Kidney epithelial cell (primary cell): ENCODE data around the gene GPR157. TPM values are rescaled to one million over a fixed set of nuclear protein-coding genes. Genes with fewer than 3 reads are reported as not detected.

ENCODE experiments used
- DNase-seq: peaks from one replicate; pipeline ENCODE4 v3.0.0-alpha.2; 2010; ENCODE audit warnings: low read depth
- H3K27me3 ChIP-seq: 2 replicates; pipeline ENCODE4 v1.6.0; 2011; ENCODE audit warnings: low read length; ENCODE audit not compliant: control insufficient read depth, insufficient read depth
- H3K36me3 ChIP-seq: 2 replicates; pipeline ENCODE4 v1.5.1; 2011; ENCODE audit warnings: low read length; ENCODE audit not compliant: control insufficient read depth, insufficient read depth
- H3K4me3 ChIP-seq: 2 replicates; pipeline ENCODE4 v1.5.1; 2011; ENCODE audit warnings: low read depth, mild to moderate bottlenecking, control low read depth, low read length
- total RNA-seq: library from RNA; depleted of rRNA; stranded (reverse); fragments of >200 nt; gene quantifications from 2 replicates; pipeline ENCODE4 v1.2.3, GENCODE V29; 2015
- TF ChIP-seq, protein P1 (sequence below): IDR thresholded peaks from 2 replicates; pipeline ENCODE4 v1.5.1; 2011; ENCODE audit warnings: mild to moderate bottlenecking, moderate library complexity, low read length, control low read depth, inconsistent platforms; ENCODE audit not compliant: insufficient read depth, poor library complexity, severe bottlenecking

Gene GPR157
- total RNA-seq, 1 donor from 2014 or later = 6.4 TPM

DNA sequence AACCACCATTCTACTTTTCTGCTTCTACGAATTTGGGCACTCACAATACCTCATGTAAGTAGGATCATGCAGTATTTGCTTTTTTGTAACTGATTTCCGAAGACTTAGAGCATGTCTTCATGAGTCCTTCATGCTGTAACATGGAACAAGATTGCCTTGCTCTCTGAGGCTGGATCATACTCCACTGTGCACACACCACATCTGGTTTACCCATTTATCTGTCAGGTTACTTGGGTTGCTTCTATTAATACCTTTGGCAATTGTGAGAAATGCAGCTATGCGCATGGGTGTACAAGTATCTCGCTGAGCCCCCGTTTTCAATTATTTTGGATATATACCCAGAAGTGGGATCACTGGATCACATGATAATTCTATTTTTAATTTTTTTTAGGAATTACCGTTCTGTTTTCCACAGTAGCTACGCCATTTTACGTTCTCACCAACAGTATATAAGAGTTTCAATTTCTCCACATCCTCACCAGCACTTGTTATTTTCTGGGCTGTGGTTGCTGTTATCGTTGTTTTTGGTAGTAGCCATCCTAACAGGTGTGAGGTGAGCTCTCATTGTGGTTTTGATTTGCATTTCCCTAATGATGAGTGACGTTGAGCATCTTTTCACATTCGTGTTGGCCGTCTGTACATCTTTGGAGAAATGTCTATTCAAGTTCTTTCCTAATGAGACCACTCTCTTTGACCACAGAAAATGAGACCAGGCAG lies 48.8 kb downstream of the GPR157 start:
- no peak overlapping the region for H3K4me3 ChIP-seq
- no peak for DNase-seq
- TF ChIP-seq, protein P1, sequence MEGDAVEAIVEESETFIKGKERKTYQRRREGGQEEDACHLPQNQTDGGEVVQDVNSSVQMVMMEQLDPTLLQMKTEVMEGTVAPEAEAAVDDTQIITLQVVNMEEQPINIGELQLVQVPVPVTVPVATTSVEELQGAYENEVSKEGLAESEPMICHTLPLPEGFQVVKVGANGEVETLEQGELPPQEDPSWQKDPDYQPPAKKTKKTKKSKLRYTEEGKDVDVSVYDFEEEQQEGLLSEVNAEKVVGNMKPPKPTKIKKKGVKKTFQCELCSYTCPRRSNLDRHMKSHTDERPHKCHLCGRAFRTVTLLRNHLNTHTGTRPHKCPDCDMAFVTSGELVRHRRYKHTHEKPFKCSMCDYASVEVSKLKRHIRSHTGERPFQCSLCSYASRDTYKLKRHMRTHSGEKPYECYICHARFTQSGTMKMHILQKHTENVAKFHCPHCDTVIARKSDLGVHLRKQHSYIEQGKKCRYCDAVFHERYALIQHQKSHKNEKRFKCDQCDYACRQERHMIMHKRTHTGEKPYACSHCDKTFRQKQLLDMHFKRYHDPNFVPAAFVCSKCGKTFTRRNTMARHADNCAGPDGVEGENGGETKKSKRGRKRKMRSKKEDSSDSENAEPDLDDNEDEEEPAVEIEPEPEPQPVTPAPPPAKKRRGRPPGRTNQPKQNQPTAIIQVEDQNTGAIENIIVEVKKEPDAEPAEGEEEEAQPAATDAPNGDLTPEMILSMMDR = no peak
- no peaks in the 10 kb centered on the region for H3K27me3 ChIP-seq
- no peaks in the 10 kb centered on the region for H3K36me3 ChIP-seq

DNA sequence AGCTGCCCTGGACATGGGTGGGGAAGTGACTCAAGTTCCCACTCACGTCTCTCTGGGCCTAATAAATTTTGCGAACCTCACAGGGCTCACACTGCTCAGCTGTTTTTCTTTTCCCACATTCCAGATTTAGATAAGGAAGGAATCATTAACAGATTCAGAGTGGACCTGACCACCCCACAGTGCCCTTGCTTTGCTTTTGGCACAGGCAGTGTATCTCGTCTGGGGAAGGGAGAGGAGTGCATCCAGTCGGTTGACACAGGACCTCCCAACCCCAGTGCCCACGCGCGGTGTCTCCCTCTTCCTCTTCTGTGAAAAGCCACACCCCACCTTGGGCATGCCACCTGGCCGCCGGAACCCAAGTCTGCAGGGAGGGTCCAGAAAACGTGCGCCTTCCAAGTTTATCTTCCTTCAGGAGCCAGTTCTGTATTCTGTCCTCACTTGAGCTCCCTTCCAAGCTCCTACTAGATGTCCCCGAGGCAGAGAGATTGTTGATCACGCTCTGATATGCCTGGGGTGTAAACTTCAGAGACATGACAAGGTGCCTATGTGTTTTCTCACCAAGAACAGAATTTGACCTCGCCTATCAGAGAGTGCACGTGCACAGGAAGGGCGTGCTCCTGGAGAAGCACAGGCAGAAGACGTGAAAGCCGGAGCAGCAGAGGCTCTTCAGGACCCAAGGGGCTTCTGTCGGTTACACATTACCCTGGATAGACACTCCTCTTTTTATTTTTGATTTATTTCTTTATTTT lies 50.0 kb downstream of the GPR157 start:
- DNase-seq = no peak
- TF ChIP-seq, protein P1 = no peak
- Histone ChIP-seq H3K36me3 (no peaks in the 10 kb centered on the region), H3K27me3 (no peaks in the 10 kb centered on the region), H3K4me3 (no peak overlapping the region)

DNA sequence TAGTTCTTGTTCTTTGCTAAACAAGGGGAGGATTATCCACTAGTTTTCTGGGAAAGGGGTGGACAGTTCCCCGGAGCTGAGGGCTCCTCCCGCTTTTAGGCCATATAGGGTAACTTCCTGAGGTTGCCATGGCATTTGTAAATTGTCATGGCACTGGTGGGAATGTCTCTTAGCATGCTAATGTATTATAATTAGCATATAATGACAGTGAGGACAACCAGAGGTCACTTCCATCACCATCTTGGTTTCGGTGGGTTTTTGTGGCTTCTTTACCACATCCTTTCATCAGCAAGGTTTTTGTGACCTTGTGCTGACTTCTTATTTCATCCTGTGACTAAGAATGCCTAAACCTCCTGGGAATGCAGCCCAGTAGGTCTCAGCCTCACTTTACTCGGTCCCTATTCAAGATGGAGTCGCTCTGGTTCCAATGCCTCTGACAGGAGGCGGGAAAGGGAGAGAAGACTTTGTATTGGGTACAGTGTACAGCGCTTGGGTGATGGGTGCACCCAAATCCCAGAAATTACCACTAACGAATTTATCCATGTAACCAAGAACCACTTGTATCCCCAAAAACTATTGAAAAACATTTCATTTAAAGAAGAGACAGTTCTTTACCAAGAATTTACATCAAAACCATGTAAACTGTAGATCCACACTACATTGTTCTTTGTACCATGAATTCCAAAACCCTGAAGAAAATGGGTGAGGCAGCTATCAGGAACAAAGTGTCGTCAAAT lies 50.7 kb downstream of the GPR157 start:
- Histone ChIP-seq H3K27me3 (no peaks in the 10 kb centered on the region), H3K4me3 (no peak overlapping the region), H3K36me3 (no peaks in the 10 kb centered on the region)
- no peak for DNase-seq
- TF ChIP-seq, protein P1 = no peak

DNA sequence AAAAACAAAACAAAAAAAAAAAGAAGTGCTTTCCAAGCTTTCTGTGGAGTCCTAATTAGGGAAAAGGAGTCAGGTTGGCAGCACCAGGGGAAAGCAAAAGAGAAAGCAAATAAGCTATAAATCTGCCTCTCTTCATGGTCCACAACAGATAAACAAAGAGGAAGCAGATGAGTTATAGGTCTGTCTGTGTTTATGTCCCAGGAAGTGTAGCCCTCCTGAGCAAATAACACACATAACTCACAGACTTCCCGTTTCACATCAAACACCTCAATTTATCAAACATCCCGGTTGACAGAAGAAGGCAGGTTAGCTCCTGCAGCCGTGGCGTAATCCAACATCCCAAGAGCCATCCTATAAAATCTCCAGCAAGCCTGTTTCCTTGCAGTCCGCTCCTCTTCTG lies 53.9 kb downstream of the GPR157 start:
- TF ChIP-seq, protein P1 = no peak
- Histone ChIP-seq H3K27me3 (no peaks in the 10 kb centered on the region), H3K4me3 (no peak overlapping the region), H3K36me3 (no peaks in the 10 kb centered on the region)
- no peak for DNase-seq

DNA sequence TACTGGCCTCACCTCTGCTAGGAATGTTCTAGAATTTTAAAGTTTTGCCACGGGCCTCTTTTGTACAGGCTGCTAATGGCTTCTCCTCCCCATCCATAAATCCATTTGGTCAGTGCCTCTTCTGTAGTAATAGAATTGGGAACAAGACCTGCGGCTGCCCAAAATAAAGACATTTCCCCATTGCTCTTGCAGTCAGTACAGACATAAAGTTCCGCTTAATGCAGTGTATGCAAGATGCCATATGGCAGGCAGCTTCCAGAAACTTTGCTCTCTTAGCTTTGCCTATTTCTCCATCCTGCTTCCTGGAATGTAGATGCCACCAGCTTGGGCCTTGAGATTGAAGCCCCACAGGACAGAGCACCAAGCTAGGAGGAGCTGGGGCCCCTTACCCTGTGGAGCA lies 55.8 kb downstream of the GPR157 start:
- H3K36me3 ChIP-seq = no peaks in the 10 kb centered on the region
- no peaks in the 10 kb centered on the region for H3K27me3 ChIP-seq
- no peak for DNase-seq
- no peak overlapping the region for H3K4me3 ChIP-seq
- TF ChIP-seq, protein P1 = no peak
